NCI-H146 treated with DMSO at 0.1 percent for 48 hours (cell line): ENCODE data around the gene SLC66A1.
A peak's percentile ranks its signal among the peaks of the same experiment; 100 is the strongest.
"Not testable (repeated sequence)": the region's sequence is repeated elsewhere in the genome, so short reads cannot be mapped to it uniquely, and the experiment has no call there.

Experiments
- DNase-seq: peaks from one replicate; lab custom pipeline; 2025; ENCODE audit not compliant: unreplicated experiment; lab: John Stamatoyannopoulos, UW

SLC66A1 gene

GRCh38 chr1:19311931-19312781, at the start of gene SLC66A1, which contains the start of gene AKR7A2:
TSS of gene SLC66A1 (plus strand) at chr1:19312326. CDS start at chr1:19317678, 5,352 bp downstream.
TSS of gene AKR7A2 (minus strand) at chr1:19312144. CDS start at chr1:19312124, 20 bp downstream.
- DNase-seq: peak; percentile 63

- no peak for DNase-seq
Measured at GRCh38 chr1:19262744-19263143, 49.4 kb upstream of the SLC66A1 start.

- no peak for DNase-seq
Measured at GRCh38 chr1:19268445-19268844, 43.7 kb upstream of the SLC66A1 start.

GRCh38 chr1:19269427-19270342, 42.4 kb upstream of the SLC66A1 start:
- DNase-seq: not testable (repeated sequence)

GRCh38 chr1:19270343-19270730, 41.8 kb upstream of the SLC66A1 start:
- not testable (repeated sequence) for DNase-seq

GRCh38 chr1:19272064-19272463, 40.1 kb upstream of the SLC66A1 start:
- DNase-seq: no peak

- no peak for DNase-seq
Measured at GRCh38 chr1:19273106-19273843, 38.9 kb upstream of the SLC66A1 start.

- not testable (repeated sequence) for DNase-seq
Measured at GRCh38 chr1:19273844-19274531, 38.1 kb upstream of the SLC66A1 start.

- DNase-seq: no peak
Measured at GRCh38 chr1:19274636-19275035, 37.5 kb upstream of the SLC66A1 start.

- no peak for DNase-seq
Measured at GRCh38 chr1:19283891-19284290, 28.2 kb upstream of the SLC66A1 start.

GRCh38 chr1:19284881-19285280, 27.2 kb upstream of the SLC66A1 start:
- no peak for DNase-seq

GRCh38 chr1:19285366-19285765, 26.8 kb upstream of the SLC66A1 start:
- DNase-seq: not testable (repeated sequence)

GRCh38 chr1:19285807-19286206, 26.3 kb upstream of the SLC66A1 start:
- not testable (repeated sequence) for DNase-seq

GRCh38 chr1:19287436-19288185, 24.5 kb upstream of the SLC66A1 start:
- DNase-seq: no peak

- not testable (repeated sequence) for DNase-seq
Measured at GRCh38 chr1:19288324-19289241, 23.5 kb upstream of the SLC66A1 start, which contains the start of gene AKR7A3. TSS of gene AKR7A3 (minus strand) at chr1:19288770. CDS start at chr1:19288709, 61 bp downstream.

- no peak for DNase-seq
Measured at GRCh38 chr1:19289244-19289643, 22.9 kb upstream of the SLC66A1 start.

GRCh38 chr1:19294638-19295037, 17.5 kb upstream of the SLC66A1 start:
- no peak for DNase-seq

- DNase-seq: no peak
Measured at GRCh38 chr1:19300211-19300610, 11.9 kb upstream of the SLC66A1 start.
